HG02884 (cell line): Measurements from ENCODE around the gene NUDT19.
"Not testable (repeated sequence)": the region's sequence is repeated elsewhere in the genome, so short reads cannot be mapped to it uniquely, and the experiment has no call there.

Experiments
- ATAC-seq: cut with Tn5 transposase; IDR thresholded peaks from one replicate; pipeline ENCODE4 v1.9.1; 2021; ENCODE audit warnings: mild to moderate bottlenecking, moderate library complexity; ENCODE audit not compliant: unreplicated experiment

NUDT19 gene

DNA sequence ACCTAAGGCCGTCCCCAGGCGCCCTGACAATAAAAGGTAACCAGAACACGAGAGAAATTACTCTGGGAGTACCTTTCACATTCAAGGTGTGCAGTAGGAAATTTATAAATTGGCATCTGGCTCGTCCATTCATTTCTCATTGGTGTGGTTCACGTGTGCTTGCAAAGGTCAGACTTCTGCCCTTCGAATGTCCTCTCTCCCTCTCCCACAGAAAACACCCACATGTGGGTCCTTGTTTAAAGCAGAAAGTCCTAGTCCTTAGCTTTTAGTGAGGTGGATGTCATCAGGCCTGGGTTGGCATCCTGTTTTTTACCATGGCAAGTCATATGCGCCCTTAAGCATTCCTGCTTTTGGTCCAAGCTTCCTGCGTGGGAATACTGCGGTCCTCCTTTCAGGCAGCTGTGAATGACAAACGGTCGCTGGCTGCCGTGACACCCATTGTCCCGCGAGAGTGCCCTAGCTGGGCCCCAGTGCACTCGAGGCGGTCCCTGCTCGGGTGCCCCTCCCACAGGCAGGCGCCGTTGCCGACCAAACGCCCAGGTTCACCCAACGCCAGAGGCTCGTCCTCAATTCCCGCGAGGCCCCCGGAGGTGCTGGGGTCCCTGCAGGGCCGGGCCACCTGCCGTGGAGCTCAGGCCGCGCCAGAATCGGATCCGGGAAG, at the start of gene NUDT19:
TSS of gene NUDT19 (plus strand) at position 531 of the 661 bp plus-strand sequence. CDS start 140 bp downstream, outside the sequence.
- ATAC-seq = peak; percentile 86

DNA sequence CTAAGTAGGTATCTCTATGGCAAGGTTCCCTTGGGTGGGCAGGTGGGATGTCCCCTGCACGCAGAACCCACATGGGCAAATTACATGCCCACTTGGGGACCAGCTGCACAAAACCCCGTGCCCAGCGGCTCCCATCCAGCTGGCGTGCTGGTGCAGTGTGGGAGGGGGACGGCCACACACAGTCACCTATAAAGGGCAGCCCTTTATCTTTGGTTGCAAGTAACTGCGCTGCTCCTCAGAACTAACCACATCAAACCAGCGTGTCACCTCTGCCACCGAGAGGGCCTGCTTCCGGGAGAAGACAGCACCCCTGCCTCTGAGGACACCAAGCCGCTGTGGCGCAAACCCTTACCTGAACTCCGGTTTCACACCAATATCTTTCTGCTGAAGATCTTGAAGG, 48.9 kb upstream of the NUDT19 start:
- ATAC-seq = no peak

DNA sequence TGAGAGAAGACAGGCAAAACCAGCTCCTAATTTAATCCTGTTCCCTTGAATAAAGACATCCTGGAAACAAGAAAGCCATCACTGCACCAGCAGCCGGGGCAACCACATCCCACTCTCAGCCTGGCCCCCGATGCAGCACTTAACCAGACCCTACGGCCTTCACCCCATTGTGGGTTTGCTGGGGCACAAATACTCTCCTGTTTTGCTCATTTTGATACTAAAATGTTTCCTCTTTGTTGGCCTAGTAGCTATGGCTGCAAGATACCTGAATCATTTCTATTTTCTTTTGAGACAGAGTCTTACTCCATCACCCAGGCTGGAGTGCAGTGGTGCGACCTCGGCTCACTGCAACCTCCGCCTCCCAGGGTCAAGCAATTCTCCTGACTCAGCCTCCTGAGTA, 45.1 kb upstream of the NUDT19 start:
- no peak for ATAC-seq

DNA sequence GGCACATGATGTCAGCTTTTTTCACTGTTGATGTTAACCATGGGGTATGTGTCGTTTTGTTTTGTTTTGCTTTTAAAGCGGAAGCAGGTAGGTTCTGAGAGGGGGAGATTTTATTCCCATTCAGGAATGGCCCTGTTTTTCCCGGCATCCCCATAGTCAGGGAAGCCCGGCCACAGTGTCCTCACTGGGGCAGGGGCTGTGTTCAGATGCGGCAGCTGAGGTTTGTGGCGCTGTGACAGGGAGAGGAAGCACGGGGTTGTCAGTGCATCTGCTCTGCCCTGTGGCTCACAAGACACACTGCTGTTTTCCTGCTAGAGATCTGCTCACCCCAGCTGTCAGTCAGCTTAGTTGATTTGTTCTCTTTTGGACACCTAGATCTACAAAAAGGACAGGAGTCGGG, 44.3 kb upstream of the NUDT19 start:
- no peak for ATAC-seq

DNA sequence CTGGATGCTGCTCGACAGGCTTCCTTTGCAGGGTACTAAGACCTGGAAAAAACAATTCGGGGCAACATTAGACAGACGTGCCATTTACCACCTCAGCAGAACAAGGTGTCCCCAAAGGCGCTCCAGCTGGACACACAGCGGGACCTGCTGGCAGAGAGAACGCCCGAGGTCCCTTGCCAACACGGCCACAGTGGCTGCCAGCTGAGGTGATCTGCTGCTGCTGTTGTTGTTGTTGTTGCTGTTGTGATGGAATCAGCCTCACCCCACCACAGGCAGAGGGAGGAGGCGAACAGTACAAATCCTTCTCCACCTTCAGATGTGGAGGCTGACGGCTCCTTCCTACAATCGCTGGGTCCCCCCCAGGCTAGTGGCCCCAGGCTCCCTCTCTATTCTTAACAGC, 41.9 kb upstream of the NUDT19 start:
- ATAC-seq = no peak

DNA sequence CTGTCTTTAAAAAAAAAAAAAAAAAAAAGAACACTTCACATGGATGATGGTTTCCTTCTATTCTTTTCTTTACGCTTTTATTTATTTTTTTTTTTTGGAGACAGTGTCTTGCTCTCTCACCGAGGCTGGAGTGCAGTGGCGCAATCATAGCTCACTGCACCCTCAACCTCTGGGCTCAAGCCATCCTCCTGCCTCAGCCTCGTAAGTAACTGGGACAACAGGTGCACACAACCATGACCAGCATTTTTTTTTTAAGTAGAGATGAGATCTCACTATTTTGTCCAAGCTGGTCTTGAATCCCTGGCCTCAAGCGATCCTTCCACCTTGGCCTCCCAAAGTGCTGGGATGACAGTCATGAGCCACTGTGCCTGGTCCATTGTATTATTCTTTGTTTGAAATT, 41.0 kb upstream of the NUDT19 start:
- ATAC-seq = no peak

DNA sequence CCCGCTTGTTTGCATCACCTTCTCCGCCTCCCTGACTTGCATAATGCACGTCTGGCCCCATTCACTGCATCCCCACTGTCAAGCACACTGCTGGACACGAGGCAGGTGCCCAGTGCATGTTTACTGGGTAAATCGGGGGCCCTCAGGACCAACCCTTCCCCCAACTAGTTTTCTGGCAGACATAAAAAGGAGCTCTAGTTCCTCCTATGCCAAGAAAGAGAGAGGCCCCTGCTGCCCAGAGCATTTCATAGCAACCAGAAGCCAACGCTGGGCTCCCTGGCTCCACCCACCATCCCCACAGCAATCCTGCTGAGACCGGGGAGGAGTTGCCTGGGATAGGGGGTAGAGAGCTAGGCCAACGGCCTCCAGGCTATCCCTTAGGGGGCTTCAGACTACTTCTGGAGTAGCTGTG, 39.9 kb upstream of the NUDT19 start:
- ATAC-seq = no peak

DNA sequence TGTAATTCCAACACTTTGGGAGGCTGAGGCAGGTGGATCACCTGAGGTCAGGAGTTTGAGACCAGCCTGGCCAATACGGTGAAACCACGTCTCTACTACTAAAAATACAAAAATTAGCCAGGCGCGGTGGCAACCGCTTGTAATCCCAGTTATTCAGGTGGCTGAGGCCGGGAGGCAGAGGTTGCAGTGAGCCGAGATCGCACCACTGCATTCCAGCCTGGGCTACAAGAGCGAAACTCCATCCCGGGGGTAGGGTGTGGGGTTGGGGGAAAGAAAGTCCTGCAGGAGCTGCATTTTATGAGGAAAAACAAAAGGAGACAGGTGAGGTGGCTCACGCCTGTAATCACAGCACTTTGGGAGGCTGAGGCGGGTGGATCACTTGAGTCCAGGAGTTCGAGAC, 39.3 kb upstream of the NUDT19 start:
- ATAC-seq = not testable (repeated sequence)

DNA sequence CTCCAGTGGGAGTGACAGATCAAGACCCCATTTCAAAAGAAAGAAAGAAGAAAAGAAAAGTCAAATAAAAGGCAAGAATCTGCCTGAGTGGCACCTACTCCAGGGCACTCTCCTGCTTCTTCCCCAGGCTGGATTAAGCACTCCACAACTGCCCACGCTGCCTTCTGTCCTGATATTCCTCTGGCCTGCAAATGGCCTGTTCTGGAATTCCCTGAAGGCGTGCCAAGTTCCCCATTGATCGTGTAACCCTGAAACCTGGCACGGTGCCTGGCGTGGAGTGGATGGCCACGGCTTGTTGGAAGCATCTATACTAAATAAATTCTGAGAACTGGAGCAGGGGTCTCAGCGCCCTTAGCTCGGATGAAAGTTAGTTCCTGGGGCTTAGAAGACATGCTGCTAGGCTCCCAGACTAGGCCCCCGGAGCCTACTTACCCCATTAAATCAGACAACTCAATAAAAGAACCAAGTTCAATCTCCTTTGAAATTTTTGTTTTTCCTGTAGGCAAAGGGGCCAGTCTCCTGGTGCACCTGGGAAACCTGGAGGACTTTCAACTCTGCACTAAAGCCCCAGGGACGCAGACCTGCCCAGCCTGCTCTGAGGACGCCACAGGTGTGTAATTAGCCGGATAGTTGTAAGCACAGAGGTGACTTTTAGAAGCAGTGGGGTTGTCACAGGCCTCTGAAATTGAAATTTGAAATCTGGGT, 38.6 kb upstream of the NUDT19 start:
- no peak for ATAC-seq

DNA sequence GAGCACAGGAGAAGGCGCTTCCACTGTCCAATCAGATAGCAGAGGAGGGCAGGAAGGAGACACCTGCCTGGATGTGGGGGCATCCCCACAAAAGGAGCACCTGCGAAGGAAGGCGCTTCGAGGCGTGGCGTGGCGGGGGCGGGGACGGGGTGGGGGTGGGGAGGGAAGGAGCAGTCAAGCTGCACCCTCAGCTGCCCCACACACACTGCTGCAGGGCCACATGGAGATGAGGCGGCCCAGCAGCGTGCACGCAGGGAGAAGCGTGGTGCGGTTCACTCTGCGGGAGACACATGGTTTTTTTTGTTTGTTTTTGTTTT, 38.1 kb upstream of the NUDT19 start:
- no peak for ATAC-seq

DNA sequence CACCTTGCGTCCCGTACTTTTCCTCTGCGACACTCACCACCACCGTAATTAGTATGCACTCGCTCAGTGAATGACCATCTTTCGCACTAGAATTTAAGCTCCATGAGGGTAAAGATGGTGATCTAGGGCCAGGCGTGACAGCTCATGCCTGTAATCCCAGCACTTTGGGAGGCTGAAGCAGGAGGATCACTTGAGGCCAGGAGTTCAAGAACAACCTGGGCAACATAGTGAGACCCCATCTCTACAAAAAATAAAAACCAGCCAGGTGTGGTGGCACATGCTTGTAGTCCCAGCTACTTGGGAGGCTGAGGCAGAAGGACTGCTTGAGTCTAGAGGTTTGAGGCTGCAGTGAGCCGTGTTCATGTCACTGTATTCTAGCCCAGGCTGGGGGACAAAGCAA, 35.2 kb upstream of the NUDT19 start:
- not testable (repeated sequence) for ATAC-seq

DNA sequence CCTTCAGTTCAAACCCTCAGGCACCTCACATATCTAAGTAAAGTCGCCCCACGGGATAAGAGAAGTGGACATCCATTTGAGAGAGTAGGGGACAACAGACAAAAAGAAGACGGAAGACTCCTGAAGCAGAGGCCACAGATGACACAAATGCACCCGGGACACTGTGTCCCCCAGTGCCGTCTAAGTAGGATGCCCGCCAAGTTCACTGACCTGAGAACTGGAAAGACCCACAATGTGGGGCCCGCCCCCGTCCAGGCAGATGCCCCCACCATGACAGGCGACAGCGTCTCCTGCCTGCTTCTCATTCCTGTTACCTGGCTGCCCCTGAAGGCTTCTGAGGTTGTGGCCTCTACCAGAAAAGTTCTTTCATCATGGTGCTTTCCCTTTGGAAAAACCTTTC, 33.5 kb upstream of the NUDT19 start:
- no peak for ATAC-seq

DNA sequence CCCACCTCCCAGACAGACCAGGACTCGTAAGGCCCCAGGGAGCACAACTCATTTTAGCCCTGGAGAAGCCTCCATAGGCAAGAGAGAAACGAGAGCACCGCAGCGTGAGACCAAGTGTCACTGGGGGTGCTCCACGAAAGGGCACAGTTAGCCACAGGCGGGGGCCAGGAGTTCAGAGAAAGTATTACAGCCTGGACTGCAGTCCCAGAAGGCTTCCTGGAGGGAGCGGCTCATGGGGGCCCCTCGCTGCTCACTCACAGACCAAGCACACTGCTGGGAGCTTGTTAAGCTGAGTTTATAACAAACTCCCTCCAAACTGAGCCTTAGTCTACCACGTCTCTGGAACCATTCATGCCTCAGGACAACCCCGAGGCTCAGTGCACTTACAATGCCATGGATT, 33.1 kb upstream of the NUDT19 start:
- no peak for ATAC-seq

DNA sequence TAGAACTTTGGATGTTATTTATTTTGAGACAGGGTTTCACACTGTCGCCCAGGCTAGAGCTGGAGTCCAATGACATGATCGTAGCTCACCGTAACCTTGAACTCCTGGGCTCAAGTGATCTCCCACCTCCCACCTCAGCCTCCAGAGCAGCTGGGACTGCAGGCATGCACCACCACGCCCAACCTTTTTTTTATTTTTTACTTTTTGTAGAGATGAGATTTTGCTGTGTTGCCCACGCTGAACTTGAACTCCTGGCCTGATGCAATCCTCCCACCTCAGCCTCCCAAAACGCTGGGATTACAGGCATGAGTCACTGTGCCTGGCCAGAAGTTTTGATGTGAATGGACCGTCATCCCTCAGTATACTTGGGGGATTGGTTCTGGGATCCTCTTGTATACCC, 30.3 kb upstream of the NUDT19 start:
- ATAC-seq = no peak

DNA sequence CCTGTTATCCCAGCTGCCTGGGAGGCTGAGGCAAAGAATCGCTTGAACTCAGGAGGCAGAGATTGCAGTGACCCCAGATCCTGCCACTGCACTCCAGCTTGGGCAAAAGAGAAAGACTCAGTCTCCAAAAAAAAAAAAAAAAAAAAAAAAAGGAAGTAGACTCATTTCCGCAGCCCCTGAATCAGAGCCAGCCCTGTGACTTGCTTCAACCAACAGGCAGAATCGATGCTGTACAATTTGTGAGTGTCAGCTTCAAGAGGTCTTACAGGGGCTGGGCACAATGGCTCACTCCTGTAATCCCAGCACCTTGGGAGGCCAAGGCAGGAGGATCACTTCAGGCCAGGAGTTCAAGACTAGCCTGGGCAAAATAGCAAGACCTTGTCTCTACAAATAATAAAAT, 29.4 kb upstream of the NUDT19 start:
- ATAC-seq = no peak

DNA sequence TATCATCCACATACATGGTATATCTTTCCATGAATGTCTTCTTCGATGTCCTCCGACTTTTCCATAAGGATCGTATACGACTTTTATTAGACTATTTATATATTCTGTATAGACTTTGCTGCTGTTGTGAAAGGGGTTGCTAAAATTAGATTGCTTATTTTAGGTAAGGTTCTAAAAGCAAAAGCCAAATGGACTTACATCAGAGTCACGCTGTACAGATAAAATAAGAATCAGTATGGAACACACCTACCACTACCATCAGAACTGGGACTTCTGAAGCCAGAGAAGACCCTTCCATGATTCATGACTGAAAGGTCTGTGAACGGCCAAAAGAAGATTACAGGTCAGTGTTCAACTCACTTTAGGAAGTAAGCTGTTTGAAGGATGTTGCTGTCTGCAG, 25.5 kb upstream of the NUDT19 start:
- ATAC-seq = no peak

DNA sequence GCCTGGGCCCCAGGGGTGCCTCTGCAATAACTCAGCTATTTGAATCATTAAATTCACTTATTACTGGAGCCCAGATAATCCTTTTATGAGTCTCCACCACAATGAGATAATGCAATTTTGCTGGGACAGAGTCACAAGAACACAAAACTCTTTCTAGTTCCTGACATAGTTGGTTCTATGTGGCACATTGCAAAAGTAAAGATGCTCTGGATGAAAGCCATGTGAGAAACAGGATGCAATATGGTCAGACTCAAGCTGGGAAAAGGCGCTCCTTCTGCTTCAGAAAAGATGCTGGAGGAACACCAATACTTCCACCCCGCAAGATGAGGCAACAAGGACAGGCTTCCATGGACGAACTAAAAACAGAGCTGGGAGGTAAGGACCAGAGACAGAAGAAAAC, 22.3 kb upstream of the NUDT19 start:
- no peak for ATAC-seq

DNA sequence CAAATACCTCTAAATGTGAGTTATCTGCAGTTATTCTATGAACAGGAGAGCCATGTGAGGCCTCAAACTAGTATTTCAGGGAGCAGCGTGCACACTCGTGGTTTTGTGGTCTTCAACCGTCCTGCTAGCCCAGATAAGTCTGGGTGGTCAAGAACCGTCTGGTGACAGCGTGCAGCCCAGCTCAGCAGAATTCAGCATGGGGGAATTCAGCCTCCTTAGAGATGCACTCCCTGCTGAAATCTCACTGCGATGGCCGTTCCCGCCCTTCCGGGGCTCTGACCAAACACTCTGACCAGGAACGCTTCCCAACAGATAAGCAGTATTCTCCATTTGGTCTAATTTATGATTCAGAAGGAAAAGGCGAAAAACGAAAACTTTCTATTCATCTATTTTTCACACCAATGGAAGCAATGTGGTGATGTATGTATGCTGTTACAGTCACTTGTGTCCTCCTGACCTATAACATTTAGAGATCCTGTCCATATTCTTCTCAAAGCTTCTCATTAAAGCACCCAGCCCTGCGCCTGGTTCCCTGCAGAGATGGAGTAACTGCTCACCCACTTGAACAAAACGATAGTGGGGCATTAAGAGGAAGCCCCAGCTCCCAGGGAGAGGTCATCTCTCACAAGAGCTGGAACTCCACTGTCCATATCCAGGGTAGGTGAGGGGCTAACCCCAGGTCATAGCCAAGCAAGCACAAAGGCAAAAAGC, 19.6 kb upstream of the NUDT19 start:
- ATAC-seq = no peak

DNA sequence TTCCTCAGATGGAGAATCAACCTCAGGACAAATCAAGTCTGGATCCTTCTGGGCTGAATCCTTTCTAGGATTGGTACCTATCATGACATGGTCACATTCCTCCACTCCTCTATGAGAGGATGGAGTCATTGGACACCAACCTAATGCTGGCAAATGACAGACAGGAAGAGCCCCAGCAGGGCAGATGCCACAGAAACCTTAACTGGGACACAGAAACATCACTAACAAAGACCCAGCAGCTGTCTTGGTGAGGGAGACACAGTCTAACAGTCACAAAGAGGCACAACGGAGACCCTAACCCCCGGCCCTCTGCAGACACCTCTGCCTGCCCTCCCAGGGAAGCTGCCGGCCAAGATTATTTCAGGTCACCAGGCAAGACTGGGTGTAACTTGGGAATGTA, 18.8 kb upstream of the NUDT19 start:
- ATAC-seq = no peak

DNA sequence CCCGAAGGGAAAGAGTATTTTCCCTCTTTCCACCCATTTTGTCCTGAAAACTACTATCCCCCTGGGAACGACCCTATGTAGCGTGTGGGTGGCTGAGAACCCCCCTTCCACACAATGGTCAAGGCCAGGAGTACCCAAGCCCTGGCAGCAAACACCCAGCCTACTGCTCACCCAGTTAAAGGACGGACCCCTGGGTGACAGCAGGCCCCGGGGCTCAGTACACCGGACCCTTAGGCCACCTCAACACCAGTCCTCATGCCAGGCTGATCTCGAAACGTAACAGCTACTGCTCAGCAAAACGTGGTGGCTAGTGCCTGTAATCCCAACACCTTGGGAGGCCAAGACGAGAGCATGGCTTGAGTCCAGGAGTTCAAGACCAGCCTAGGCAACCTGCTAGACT, 18.0 kb upstream of the NUDT19 start:
- no peak for ATAC-seq

DNA sequence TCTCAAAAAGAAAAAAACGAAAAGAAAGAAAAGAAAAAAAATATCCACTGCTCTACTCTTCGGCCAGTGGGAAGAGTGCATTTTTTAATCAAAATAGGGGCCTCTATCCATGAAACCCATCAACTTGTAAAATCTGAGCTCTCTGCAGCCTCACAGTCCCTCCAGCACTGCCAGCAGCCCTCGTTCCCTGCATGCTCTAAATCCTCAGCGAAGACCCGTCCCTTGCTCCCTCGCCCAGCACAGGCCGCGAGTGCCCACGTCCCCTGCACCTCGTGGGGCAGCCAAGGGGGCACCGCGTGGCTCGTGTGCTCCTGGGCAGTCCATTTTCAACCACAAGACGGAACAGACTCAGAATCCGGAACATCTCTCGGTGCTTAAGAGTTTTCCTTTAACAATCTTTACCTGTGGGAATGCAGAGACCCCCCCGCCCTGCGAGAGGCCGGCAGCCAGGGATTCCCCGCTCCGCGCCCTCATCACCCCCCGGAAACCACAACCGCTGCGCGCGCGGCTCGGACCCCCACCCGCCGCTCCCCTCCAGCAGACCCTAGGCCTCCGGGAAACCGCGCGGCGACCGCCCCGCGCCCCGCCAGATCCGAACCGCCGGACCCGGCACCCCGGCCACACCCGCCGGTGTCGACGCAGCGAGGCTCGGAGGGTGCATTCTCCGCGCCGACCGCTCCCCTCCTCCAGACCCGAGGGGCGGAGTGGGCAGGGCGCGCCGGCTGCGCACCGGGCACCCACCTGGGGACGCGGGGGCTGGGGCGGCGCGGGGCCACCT, 17.3 kb upstream of the NUDT19 start:
- ATAC-seq = peak; percentile 2
